Thymus (tissue), 11 donors: ENCODE measurements around the gene LRRC8D. TPM values are rescaled to one million over a fixed set of nuclear protein-coding genes. Genes with fewer than 3 reads are reported as not detected.
A peak's percentile ranks its signal among the peaks of the same experiment; 100 is the strongest.

ENCODE experiments used
- DNase-seq, 9 donors: peaks; one replicate each; pipeline ENCODE4 v3.0.0-alpha.2; 2013; ENCODE audit warnings: low spot score in 9 of 9, low read depth in 6 of 9, missing footprints in 1 of 9
- H3K27ac ChIP-seq, 2 donors: one replicate each; pipeline ENCODE4 v1.5.1; 2013; ENCODE audit warnings: control low read depth in 1 of 2, low read depth in 1 of 2, low read length in 1 of 2, mild to moderate bottlenecking in 1 of 2, moderate library complexity in 1 of 2
- H3K27me3 ChIP-seq, 2 donors: one replicate each; pipeline ENCODE4 v1.5.1; 2013; ENCODE audit warnings: low read length in 1 of 2; ENCODE audit not compliant: control insufficient read depth in 2 of 2, insufficient read depth in 1 of 2
- H3K36me3 ChIP-seq, 2 donors: one replicate each; pipeline ENCODE4 v1.5.1; 2013; ENCODE audit warnings: low read length in 1 of 2, mild to moderate bottlenecking in 1 of 2, moderate library complexity in 1 of 2; ENCODE audit not compliant: control insufficient read depth in 2 of 2, insufficient read depth in 2 of 2
- H3K4me1 ChIP-seq, 2 donors: one replicate each; pipeline ENCODE4 v1.5.1; 2013; ENCODE audit warnings: low read length in 2 of 2; ENCODE audit not compliant: control insufficient read depth in 2 of 2, insufficient read depth in 2 of 2
- H3K4me3 ChIP-seq, 2 donors: one replicate each; pipeline ENCODE4 v1.5.1; 2013; ENCODE audit warnings: low read length in 2 of 2, control low read depth in 1 of 2, mild to moderate bottlenecking in 1 of 2
- H3K9me3 ChIP-seq, 2 donors: one replicate each; pipeline ENCODE4 v1.5.1; 2013; ENCODE audit warnings: low read length in 1 of 2, mild to moderate bottlenecking in 1 of 2; ENCODE audit not compliant: control insufficient read depth in 2 of 2, insufficient read depth in 1 of 2
- WGBS: extraction: QIAGEN DNeasy Blood & Tissue Kit; methylation state at CpG from one replicate; pipeline ENCODE4 v1.1.7; 2013; 5-methylcytosine and 5-hydroxymethylcytosine counted together
- polyA plus RNA-seq: library from polyadenylated mRNA; stranded (reverse); fragments of 200-250 nt; gene quantifications from one replicate; pipeline ENCODE4 v1.2.3, GENCODE V29; 2013
- total RNA-seq: library from RNA; stranded (reverse); fragments of 120-200 nt; gene quantifications from one replicate; pipeline ENCODE4 v1.2.4, GENCODE V29; 2013
- donor health status: healthy.

LRRC8D gene
- total and polyA plus RNA-seq, 2 donors: 23.6 to 23.8 TPM

- 81% methylated on average over 3 of the region's 3 CpGs for WGBS
- Histone ChIP-seq H3K9me3 (no peaks in the 10 kb centered on the region), H3K36me3 (no peaks in the 10 kb centered on the region), H3K27me3 (no peaks in the 10 kb centered on the region), H3K4me1 (peaks cover 7 to 13% of the 10 kb centered on the region in 2 donors), H3K27ac (no peak overlapping the region), H3K4me3 (no peak overlapping the region)
- no peak for DNase-seq
Observed at GRCh38 chr1:89834083-89834704, 13.4 kb downstream of the LRRC8D start.

DNA sequence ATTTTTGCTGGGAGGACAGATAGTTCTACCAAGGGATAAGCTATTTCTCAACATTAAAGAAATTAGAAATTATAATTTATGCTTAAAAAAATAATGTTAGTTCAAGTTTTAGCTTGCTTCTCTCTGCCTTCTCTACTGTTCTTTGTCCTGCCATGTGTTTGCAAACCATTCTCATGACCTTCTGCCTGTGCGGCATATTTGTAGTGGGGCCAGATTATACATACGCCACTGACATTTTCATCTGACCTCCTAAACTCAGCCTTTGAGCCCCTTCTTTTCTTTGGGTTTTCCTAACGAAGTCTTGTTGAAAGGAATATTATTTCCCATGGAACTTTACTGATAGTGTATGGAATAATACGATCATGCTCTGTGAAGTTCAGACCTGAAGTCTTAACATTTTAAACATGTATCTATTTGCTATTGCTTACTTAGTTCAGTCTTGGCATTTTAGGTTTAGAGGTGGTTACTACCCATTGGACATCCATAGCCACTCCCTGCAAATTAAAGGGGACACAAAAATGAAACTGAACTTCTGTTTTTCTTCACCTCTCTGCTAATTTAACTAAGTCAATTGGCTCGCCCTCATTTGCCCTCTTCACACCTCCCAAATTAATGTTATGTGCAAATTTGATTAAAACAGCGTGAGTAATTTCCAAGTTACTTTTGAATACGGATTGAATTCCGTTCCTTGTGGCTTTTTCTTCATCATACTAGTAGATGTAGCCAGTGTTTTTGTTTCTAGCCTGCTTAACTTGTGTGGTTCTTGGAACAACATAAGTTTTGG is 15.6 kb downstream of the LRRC8D start:
- Histone ChIP-seq H3K9me3 (no peaks in the 10 kb centered on the region), H3K27ac (no peak overlapping the region), H3K4me1 (peaks cover 12 to 29% of the 10 kb centered on the region in 2 donors), H3K4me3 (no peak overlapping the region), H3K27me3 (no peaks in the 10 kb centered on the region), H3K36me3 (no peaks in the 10 kb centered on the region)
- 95% methylated on average over 8 of the region's 8 CpGs for WGBS
- no peak for DNase-seq

DNA sequence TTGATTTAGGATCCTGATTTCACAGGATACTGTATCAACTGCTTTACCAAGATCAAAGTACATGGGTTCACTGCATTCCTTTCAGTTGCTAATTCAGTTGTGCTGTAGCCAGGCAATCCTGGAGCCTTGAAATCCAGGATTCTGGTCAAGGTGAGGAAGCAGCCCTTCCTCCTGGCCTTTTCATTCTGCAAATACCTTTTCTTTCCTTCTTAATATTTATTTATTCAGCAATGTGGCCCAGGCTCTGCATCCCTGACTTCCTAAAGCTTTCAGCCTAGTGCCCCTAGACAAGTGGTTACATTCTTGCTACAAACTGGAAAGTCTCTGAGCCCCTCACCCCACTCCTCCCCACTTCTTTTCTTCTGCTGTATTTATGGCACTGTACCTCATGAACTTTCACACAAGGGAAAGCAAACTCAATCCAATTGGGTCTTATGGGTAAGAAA is 16.2 kb downstream of the LRRC8D start:
- Histone ChIP-seq H3K4me3 (no peak overlapping the region), H3K4me1 (peaks cover 15 to 34% of the 10 kb centered on the region in 2 donors), H3K9me3 (no peaks in the 10 kb centered on the region), H3K27ac (no peak overlapping the region), H3K36me3 (no peaks in the 10 kb centered on the region), H3K27me3 (no peaks in the 10 kb centered on the region)
- DNase-seq: no peak

DNA sequence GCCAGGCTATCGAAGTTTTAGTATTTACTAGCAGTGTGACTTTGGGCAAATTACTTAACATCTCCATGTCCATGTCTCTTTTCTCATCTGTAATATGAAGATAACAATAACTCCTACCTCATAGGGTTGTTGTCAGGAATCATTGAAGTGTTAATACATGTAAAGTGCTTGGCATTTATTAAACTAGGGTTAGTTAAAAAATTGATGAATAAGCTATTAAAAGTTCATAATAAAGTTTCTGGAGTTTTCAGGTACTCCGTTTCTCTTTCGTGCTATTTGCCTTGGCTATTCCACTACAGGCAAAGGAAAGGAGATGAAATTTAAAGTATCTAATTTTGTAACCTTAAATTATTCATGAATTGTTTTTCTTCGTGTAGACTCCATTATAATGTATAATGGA is 16.7 kb downstream of the LRRC8D start:
- H3K27me3 ChIP-seq: no peaks in the 10 kb centered on the region
- no peak for DNase-seq
- H3K4me3 ChIP-seq: no peak overlapping the region
- no peaks in the 10 kb centered on the region for H3K9me3 ChIP-seq
- peaks cover 19 to 38% of the 10 kb centered on the region in 2 donors for H3K4me1 ChIP-seq
- WGBS: 96% methylated on average over 4 of the region's 4 CpGs
- H3K36me3 ChIP-seq: no peaks in the 10 kb centered on the region
- H3K27ac ChIP-seq: no peak overlapping the region

DNA sequence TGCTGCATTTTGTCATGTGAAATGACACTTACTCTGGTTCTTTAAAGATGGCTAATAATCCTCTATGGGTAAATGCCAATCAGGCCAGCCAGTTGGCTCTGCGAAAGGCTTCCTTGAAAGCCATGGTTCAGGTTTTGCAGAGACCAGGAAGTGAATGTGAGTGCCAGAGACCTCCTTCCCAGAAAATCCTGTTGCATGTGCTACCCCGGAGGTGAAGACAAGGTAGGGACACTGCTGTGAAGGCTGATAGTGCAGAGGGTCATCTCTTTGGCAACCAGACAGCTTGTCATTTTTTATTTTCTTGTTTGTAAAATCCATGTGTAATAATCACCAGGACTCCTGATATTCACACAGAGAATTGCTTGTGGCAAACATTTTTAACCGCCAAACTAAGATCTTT is 18.7 kb downstream of the LRRC8D start:
- H3K27ac ChIP-seq: no peak overlapping the region

DNA sequence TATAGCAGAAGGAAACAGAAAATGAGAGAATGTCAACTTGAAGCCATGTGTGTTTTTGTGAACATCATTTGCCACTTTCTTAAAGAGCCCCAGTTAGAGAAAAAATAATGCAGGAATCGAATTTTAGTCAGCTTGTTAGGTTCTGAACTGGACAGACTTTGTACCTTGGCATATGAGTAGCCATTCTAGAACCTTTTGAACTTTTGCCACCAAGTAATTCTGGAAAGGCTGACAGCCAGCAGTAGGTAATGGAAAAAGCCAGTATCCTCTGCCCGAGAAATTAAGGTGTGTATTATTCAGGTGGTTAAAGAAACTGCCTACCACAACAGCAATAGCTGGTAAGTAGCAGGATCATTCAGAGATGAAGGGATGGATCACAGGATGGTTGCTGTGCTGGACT is 20.7 kb downstream of the LRRC8D start:
- H3K27ac ChIP-seq: peak overlapping the region in 1 of 2 donors; percentile 26
- over 99% methylated on average over 2 of the region's 2 CpGs for WGBS
- peaks cover 31 to 59% of the 10 kb centered on the region in 2 donors for H3K4me1 ChIP-seq

More for the DNA sequence above, 18.7 kb downstream of the LRRC8D start:
- no peak for DNase-seq
- Histone ChIP-seq H3K4me3 (no peak overlapping the region), H3K4me1 (peaks cover 29 to 52% of the 10 kb centered on the region in 2 donors), H3K36me3 (no peaks in the 10 kb centered on the region), H3K27me3 (no peaks in the 10 kb centered on the region), H3K9me3 (no peaks in the 10 kb centered on the region)
- WGBS: 78% methylated on average over 3 of the region's 3 CpGs

GRCh38 chr1:89842567-89843272 is 21.9 kb downstream of the LRRC8D start:
- no peaks in the 10 kb centered on the region for H3K9me3 ChIP-seq
- H3K36me3 ChIP-seq: peaks cover 0 to under 1% of the 10 kb centered on the region in 2 donors
- H3K4me1 ChIP-seq: peaks cover 33 to 59% of the 10 kb centered on the region in 2 donors
- H3K27me3 ChIP-seq: no peaks in the 10 kb centered on the region
- 47% methylated on average over 9 of the region's 9 CpGs for WGBS
- peak overlapping the region; percentile 98 to 99 for H3K27ac ChIP-seq
- DNase-seq: peak in 4 of 9 donors; percentile 64 to 91 (median 72)
- peak overlapping the region; percentile 84 to 88 for H3K4me3 ChIP-seq

More for the DNA sequence above, 20.7 kb downstream of the LRRC8D start:
- no peak for DNase-seq
- Histone ChIP-seq H3K36me3 (no peaks in the 10 kb centered on the region), H3K27me3 (no peaks in the 10 kb centered on the region), H3K4me3 (no peak overlapping the region), H3K9me3 (no peaks in the 10 kb centered on the region)

DNA sequence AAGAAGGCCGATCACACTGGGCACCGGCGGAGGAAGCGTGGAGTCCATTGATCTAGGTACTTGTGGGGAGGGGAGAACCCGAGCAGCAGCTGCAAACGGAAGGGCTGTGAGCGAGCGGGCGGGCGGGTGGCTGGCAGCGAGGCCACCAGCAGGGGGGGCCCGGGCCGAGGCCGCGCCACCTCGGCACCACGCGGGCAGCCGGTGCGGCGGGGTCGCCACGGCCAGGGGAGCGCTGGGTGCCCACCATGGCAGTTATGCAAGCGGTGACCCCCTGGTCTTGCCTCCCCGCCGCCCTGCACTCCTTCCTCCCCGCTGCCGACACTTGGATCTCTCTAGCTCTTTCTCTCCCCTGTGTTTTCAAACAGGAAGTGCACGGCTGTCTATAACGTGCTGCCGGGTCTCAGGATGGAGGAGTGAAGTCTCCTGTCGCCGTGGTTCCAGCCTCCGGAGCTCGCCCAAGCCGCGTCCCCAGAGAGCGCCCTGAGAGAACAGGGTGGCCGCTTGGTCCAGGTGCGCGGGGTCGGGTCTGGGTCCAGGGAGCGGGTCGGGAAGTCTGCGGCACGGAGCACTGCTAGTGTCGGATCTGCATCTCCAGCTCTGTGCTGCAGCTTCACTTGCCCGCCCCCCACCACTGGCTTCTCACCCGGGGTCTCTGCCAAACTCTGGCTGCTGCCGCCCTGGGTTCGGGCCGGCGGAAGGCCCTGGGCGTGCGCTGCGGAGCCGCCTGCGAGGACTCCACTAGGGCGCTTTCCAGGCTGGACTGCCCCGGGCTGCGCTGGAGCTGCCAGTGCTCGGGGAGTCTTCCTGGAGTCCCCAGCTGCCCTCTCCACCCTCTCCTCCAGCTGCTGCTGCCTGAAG is 22.7 kb downstream of the LRRC8D start:
- H3K27me3 ChIP-seq: no peaks in the 10 kb centered on the region
- H3K27ac ChIP-seq: peak overlapping the region; percentile 98 to 99
- H3K4me1 ChIP-seq: peaks cover 33 to 59% of the 10 kb centered on the region in 2 donors
- WGBS: under 1% methylated on average over 63 of the region's 63 CpGs
- peak overlapping the region; percentile 84 to 88 for H3K4me3 ChIP-seq
- peaks cover 0 to 3% of the 10 kb centered on the region in 2 donors for H3K36me3 ChIP-seq
- no peaks in the 10 kb centered on the region for H3K9me3 ChIP-seq
- DNase-seq: peak in 7 of 9 donors; percentile 71 to 89 (median 78)
